Activated naive CD8-positive, alpha-beta T cell (primary cell): Measurements from ENCODE around the gene FSTL4.

Experiments
- H3K27ac Mint-ChIP-seq: one replicate; pipeline ENCODE4 v1.8.0; 2021; ENCODE audit warnings: mixed read lengths
- H3K27me3 Mint-ChIP-seq: one replicate; pipeline ENCODE4 v1.8.0; 2021; ENCODE audit warnings: mixed read lengths
- H3K36me3 Mint-ChIP-seq: one replicate; pipeline ENCODE4 v1.8.0; 2021; ENCODE audit warnings: mixed read lengths
- H3K4me1 Mint-ChIP-seq: one replicate; pipeline ENCODE4 v1.8.0; 2021; ENCODE audit warnings: low read depth, mixed read lengths
- H3K4me3 Mint-ChIP-seq: one replicate; pipeline ENCODE4 v1.8.0; 2021; ENCODE audit warnings: mild to moderate bottlenecking, mixed read lengths
- H3K9me3 Mint-ChIP-seq: one replicate; pipeline ENCODE4 v1.8.0; 2021; ENCODE audit warnings: low read depth, mixed read lengths

Gene FSTL4

DNA sequence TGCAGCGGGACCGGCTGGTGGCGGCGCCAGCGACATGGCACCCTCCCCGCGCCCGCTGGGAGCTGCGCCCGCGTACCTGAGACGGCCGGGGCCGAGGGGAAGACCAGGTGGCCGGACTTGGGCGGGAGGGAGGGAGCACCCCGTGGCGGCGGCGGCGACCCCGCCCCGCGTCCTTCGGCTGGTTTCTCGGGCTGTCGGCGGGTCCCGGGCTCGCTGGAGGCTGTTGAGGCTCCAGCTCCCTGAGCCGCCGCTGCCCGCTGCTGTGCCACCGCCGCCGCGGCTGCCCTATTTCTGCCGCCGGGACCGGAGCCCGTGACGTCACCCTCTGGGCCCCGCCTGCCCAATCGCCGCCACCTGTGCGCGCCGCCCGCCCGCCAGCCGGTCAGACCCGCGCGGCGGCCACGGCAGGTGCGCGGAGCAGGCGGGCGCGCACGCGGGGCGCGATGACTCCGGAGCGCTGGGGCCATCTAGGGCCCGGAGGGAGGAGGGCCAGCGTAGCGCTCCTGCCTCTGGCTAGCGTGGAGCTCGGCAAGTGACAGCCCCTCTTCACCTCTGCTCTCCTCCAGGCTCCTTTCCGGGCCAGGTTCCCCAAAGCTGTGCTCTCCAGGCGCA lies at the start of gene FSTL4:
Gene FSTL4, minus strand, starts transcription at position 293 of the 612 bp plus-strand sequence.
- H3K9me3 Mint-ChIP-seq = no peaks in the 10 kb centered on the region
- H3K4me1 Mint-ChIP-seq = peaks cover 10% of the 10 kb centered on the region
- no peaks in the 10 kb centered on the region for H3K36me3 Mint-ChIP-seq
- H3K27ac Mint-ChIP-seq = peak within 1 kb of the TSS; percentile 23
- peaks cover 44% of the 10 kb centered on the region for H3K27me3 Mint-ChIP-seq
- H3K4me3 Mint-ChIP-seq = peak within 1 kb of the TSS; percentile 87

DNA sequence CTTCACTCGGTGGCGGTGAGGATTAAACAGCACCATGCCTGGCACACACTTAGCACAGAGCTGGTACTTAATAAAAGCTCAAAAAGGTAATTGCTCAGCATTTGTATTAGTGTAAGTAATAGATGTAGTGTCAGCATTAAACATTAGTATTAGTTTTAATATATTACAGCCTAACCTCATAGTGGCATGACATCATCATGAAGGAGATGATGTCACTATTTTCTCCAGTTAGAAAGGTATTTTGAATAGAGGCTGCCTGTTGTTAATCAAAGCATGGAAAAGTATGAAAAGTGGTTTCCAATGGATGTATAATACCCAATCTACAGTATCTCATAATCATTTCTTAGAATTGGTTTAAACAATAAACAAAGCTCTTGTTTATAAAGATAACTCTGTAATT lies 49.0 kb upstream of the FSTL4 start:
- Mint-ChIP-seq H3K36me3 (no peaks in the 10 kb centered on the region), H3K27me3 (peaks cover 2% of the 10 kb centered on the region), H3K4me1 (no peaks in the 10 kb centered on the region), H3K27ac (no peak overlapping the region), H3K4me3 (no peak overlapping the region), H3K9me3 (no peaks in the 10 kb centered on the region)

DNA sequence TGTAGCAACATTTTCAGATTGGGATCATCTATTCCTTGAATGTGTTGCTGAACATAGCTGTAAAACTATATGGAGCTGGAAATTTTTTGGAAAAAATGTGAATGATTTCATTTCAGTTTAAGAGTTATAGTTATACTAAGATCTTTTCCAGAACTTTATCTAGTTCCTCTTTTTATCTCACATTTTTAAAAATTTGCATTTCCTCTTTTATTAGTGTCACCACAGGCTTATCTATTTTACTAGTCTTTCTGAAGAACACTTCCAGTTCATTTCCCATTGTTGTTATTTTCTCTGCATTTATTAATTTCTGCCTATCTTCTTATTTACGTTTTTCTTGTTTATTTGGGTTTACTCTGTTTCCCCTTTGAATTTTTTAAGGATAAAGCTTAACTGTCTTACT lies 46.0 kb upstream of the FSTL4 start:
- Mint-ChIP-seq H3K27ac (no peak overlapping the region), H3K4me1 (no peaks in the 10 kb centered on the region), H3K27me3 (peaks cover 3% of the 10 kb centered on the region), H3K9me3 (no peaks in the 10 kb centered on the region), H3K36me3 (no peaks in the 10 kb centered on the region), H3K4me3 (no peak overlapping the region)

DNA sequence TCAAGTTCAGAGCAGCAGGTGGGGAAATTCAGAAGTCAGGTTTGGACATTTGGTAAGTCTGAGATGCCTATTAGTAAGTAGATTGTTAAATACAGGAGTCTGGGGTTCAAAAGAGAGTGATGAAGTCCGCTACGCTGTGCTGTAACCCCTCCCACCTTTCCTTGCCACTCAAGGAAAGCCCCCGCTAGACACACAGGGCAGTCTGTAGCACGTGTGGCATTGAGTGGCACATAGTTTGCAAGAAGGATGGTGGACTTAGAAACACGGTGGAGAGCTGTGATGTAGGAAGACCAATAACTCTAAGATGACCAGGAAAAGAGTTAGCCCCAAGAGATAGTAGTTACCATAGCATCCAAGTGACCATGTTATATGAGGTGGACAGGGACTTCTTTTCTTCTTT lies 44.7 kb upstream of the FSTL4 start:
- Mint-ChIP-seq H3K27ac (no peak overlapping the region), H3K4me1 (no peaks in the 10 kb centered on the region), H3K9me3 (no peaks in the 10 kb centered on the region), H3K36me3 (no peaks in the 10 kb centered on the region), H3K27me3 (peaks cover 4% of the 10 kb centered on the region), H3K4me3 (no peak overlapping the region)

DNA sequence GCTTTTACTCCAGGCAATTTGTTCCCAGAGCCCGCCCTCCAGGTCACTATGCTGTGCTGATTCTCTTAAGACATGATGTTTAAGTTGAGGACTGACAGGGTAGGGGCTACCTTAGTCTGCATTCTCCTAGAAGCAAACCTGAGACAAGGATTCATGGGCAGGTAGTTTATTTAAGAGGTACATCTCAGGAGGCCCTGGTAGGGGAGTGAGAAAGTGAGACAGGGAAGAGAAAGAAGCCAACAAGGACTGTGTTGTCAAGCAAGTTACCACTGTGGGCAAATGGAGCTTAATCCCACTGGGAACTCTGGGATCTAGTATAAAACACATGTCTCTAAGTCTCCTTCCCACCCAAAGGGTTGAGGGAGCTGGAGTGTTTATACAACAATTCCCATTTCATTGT lies 43.6 kb upstream of the FSTL4 start:
- no peaks in the 10 kb centered on the region for H3K9me3 Mint-ChIP-seq
- no peak overlapping the region for H3K4me3 Mint-ChIP-seq
- peaks cover 4% of the 10 kb centered on the region for H3K27me3 Mint-ChIP-seq
- no peaks in the 10 kb centered on the region for H3K4me1 Mint-ChIP-seq
- no peaks in the 10 kb centered on the region for H3K36me3 Mint-ChIP-seq
- no peak overlapping the region for H3K27ac Mint-ChIP-seq

GRCh38 chr5:133653760-133654049 lies 41.4 kb upstream of the FSTL4 start:
- Mint-ChIP-seq H3K9me3 (no peaks in the 10 kb centered on the region), H3K4me3 (no peak overlapping the region), H3K4me1 (no peaks in the 10 kb centered on the region), H3K36me3 (no peaks in the 10 kb centered on the region), H3K27me3 (peaks cover 2% of the 10 kb centered on the region), H3K27ac (no peak overlapping the region)

- no peaks in the 10 kb centered on the region for H3K4me1 Mint-ChIP-seq
- no peaks in the 10 kb centered on the region for H3K9me3 Mint-ChIP-seq
- no peaks in the 10 kb centered on the region for H3K36me3 Mint-ChIP-seq
Observed at GRCh38 chr5:133652951-133653759, 40.8 kb upstream of the FSTL4 start.

DNA sequence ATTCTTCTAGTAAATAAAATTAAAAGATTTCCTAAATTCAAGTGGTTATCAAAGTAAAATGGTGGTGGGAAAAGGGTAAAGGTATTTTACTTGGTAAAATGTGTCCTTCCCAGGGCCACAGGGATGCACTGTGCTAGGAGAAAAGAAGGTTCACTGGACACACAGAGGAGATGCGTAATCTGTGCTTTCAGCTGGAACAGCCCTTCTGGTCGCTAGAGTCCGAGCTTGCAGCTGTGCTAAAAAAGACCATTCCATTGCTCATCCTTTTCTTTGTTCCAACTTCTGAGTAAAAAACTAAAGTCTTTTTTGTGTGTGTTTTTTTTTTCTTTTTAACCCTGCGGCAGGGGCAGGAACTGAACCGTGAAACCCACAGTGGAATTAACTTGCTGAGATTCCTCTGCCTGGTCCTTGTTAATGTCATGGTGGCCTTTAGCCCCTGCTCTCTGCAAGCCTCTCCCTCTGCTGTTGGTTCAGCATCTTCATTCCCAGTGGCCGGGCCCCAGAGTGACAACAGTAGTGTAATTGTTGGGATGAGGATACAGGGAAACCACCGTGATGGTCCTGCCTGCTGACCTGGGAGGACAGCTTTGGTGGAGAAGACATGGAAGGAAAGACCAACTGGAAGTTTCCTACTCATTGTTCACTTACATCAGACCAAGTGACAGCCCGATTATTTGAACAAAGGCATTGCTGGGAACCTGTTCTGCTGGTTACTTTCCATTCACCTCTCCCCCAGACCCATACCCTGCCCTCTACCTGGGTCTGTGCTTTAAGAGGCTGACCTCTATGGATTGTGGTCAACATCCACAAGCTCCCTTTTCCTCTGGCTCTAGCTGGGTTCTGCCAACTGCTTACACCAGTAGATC lies 31.9 kb upstream of the FSTL4 start:
- no peaks in the 10 kb centered on the region for H3K4me1 Mint-ChIP-seq
- no peak overlapping the region for H3K27ac Mint-ChIP-seq
- H3K36me3 Mint-ChIP-seq = no peaks in the 10 kb centered on the region
- no peak overlapping the region for H3K4me3 Mint-ChIP-seq
- no peaks in the 10 kb centered on the region for H3K9me3 Mint-ChIP-seq
- H3K27me3 Mint-ChIP-seq = peaks cover 24% of the 10 kb centered on the region

More at GRCh38 chr5:133652951-133653759, 40.8 kb upstream of the FSTL4 start:
- H3K27ac Mint-ChIP-seq = no peak overlapping the region
- no peak overlapping the region for H3K4me3 Mint-ChIP-seq
- H3K27me3 Mint-ChIP-seq = peaks cover 2% of the 10 kb centered on the region

DNA sequence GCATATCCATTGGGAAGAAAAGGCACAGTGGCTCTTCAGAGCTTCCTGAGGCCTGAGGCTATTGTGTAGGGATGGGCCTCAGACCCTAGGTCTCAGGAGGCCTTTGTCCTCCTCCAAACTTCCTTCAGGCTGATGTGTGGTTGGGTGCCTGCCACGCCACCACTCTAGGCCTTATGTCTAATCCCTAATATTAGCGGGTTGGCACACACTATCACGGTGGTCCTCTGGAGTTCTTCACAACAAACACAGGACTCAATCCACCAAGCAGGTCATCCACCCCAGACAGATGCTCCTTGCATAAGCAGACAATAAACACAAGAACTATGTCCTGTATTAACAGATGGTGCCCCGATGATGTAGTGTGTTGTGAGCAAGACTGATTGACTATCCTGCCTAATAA lies 31.0 kb upstream of the FSTL4 start:
- peaks cover 26% of the 10 kb centered on the region for H3K27me3 Mint-ChIP-seq
- H3K9me3 Mint-ChIP-seq = no peaks in the 10 kb centered on the region
- no peaks in the 10 kb centered on the region for H3K36me3 Mint-ChIP-seq
- H3K27ac Mint-ChIP-seq = no peak overlapping the region
- H3K4me1 Mint-ChIP-seq = no peaks in the 10 kb centered on the region
- H3K4me3 Mint-ChIP-seq = no peak overlapping the region

- no peak overlapping the region for H3K4me3 Mint-ChIP-seq
- no peaks in the 10 kb centered on the region for H3K36me3 Mint-ChIP-seq
- H3K4me1 Mint-ChIP-seq = no peaks in the 10 kb centered on the region
- H3K27ac Mint-ChIP-seq = no peak overlapping the region
- H3K9me3 Mint-ChIP-seq = no peaks in the 10 kb centered on the region
- peaks cover 26% of the 10 kb centered on the region for H3K27me3 Mint-ChIP-seq
Observed at GRCh38 chr5:133642153-133642722, 29.9 kb upstream of the FSTL4 start.

- no peaks in the 10 kb centered on the region for H3K4me1 Mint-ChIP-seq
- H3K36me3 Mint-ChIP-seq = no peaks in the 10 kb centered on the region
- no peaks in the 10 kb centered on the region for H3K9me3 Mint-ChIP-seq
- H3K27ac Mint-ChIP-seq = no peak overlapping the region
- peaks cover 27% of the 10 kb centered on the region for H3K27me3 Mint-ChIP-seq
- H3K4me3 Mint-ChIP-seq = no peak overlapping the region
Observed at GRCh38 chr5:133641683-133642082, 29.3 kb upstream of the FSTL4 start.

DNA sequence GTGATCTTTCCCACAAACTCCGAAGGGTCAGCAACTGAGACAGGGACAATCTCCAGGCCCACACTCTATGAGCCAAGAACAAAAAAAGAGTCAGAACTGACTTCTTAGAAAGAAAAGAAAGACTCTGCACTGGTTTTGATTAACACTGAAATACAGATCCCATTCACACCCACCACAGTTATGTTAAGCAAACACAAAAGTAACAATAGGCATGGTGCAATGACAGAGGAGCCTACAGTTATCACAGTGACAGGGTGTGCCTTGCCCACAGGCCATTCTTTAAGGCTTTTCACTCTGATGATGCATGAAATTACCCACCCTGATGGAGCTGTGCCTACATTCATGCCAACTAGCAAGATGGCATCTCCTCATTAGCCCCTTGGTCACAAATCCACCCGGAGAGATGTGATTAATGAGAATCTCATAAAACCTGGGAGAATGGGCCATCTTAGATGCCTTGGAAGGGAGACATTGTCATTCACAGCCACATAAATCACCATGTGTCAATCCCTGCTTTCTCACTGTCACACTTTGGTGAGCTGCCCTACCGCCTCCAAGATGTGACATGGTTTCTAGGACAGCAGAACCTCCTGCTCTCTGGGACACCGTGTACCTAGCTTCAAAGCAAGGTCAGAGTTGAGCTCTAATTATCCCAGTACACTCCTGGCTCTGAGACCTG lies 27.6 kb upstream of the FSTL4 start:
- H3K27me3 Mint-ChIP-seq = peaks cover 17% of the 10 kb centered on the region
- H3K4me3 Mint-ChIP-seq = no peak overlapping the region
- H3K36me3 Mint-ChIP-seq = no peaks in the 10 kb centered on the region

DNA sequence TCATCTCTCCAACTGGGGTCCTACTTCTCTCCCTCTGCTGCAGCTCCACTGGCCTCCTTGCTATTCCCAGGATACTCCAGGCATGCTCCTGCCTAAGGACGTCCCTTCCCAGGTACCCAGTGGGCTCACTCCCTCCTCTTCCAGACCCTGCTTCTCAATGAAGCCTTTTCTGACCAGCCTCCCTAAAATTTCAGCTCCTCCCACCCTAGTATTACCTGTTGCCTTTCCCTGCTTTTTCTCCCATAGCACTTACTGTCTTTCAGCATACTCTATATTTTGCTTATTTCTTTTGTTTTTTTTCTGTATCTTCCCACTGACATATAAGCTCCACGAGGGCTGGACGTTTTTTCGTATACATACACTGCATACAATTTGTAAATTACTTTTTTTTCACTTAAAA lies 26.1 kb upstream of the FSTL4 start:
- no peaks in the 10 kb centered on the region for H3K4me1 Mint-ChIP-seq
- H3K27me3 Mint-ChIP-seq = peaks cover 15% of the 10 kb centered on the region
- no peak overlapping the region for H3K27ac Mint-ChIP-seq
- peaks cover 2% of the 10 kb centered on the region for H3K36me3 Mint-ChIP-seq
- H3K4me3 Mint-ChIP-seq = no peak overlapping the region
- H3K9me3 Mint-ChIP-seq = peaks cover 3% of the 10 kb centered on the region

More for the DNA sequence above, 27.6 kb upstream of the FSTL4 start:
- no peaks in the 10 kb centered on the region for H3K9me3 Mint-ChIP-seq
- H3K27ac Mint-ChIP-seq = no peak overlapping the region
- H3K4me1 Mint-ChIP-seq = no peaks in the 10 kb centered on the region

GRCh38 chr5:133637206-133637605 lies 24.9 kb upstream of the FSTL4 start:
- Mint-ChIP-seq H3K27me3 (peaks cover 12% of the 10 kb centered on the region), H3K4me3 (no peak overlapping the region), H3K9me3 (peaks cover 8% of the 10 kb centered on the region), H3K36me3 (peaks cover 3% of the 10 kb centered on the region), H3K4me1 (no peaks in the 10 kb centered on the region), H3K27ac (no peak overlapping the region)
